AG09309 (cell line): ENCODE results near the gene FAM110D.
A peak's percentile ranks its signal among the peaks of the same experiment; 100 is the strongest.

ENCODE experiments used
- DNase-seq: peaks from one replicate; pipeline ENCODE4 v3.0.0-alpha.2; 2010; ENCODE audit warnings: low read depth
- H3K4me3 ChIP-seq: 2 replicates; pipeline ENCODE4 v1.5.1; 2011; ENCODE audit warnings: mild to moderate bottlenecking, low read depth, low read length, moderate library complexity; ENCODE audit not compliant: control insufficient read depth
- TF ChIP-seq, protein P1 (sequence below): IDR thresholded peaks from 2 replicates; pipeline ENCODE4 v1.5.1; 2011; ENCODE audit warnings: mild to moderate bottlenecking, low read depth, low read length, inconsistent platforms; ENCODE audit not compliant: insufficient read depth, control insufficient read depth; ENCODE audit errors: missing control alignments

Gene FAM110D

DNA sequence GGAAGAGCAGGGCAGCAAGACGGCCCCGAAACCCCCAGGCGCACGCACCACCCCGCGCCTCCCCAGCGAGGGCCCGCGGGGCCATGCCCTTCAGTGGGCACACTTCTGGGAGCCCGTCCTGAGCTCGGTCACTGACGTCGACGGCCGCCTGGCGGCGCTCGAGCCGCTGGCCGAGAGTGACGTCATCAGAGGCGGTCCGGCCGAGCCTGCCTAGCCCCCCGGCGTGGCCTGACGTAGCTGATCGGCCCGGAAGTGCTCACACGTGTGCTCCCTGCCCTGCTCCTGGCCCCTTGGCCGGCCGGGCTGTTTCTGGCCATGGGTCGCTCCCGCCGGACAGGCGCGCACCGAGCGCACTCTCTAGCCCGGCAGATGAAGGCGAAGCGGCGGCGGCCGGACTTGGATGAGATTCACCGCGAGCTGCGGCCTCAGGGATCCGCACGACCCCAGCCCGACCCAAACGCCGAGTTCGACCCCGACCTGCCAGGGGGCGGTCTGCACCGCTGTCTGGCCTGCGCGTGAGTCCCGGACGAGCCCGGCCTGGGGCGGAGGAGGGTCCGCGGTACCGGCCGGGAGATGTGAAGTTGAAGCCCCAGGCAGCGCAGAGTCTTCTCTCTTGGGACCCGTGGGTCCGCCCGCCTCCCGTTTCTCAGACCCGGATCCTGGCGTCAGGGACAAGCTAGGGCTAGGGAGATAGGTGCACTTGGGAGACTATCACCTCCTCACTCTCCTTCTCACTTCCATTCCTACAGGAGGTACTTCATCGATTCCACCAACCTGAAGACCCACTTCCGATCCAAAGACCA, 11.0 kb downstream of the FAM110D start, which contains the start of gene ZNF593:
TSS of gene ZNF593 (plus strand) at position 240 of the 803 bp plus-strand sequence. CDS start at position 316, 76 bp downstream.
- peak within 1 kb of the TSS; percentile 94 for H3K4me3 ChIP-seq
- TF ChIP-seq, protein P1, sequence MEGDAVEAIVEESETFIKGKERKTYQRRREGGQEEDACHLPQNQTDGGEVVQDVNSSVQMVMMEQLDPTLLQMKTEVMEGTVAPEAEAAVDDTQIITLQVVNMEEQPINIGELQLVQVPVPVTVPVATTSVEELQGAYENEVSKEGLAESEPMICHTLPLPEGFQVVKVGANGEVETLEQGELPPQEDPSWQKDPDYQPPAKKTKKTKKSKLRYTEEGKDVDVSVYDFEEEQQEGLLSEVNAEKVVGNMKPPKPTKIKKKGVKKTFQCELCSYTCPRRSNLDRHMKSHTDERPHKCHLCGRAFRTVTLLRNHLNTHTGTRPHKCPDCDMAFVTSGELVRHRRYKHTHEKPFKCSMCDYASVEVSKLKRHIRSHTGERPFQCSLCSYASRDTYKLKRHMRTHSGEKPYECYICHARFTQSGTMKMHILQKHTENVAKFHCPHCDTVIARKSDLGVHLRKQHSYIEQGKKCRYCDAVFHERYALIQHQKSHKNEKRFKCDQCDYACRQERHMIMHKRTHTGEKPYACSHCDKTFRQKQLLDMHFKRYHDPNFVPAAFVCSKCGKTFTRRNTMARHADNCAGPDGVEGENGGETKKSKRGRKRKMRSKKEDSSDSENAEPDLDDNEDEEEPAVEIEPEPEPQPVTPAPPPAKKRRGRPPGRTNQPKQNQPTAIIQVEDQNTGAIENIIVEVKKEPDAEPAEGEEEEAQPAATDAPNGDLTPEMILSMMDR = peak; percentile 82
- DNase-seq = peak; percentile 28

DNA sequence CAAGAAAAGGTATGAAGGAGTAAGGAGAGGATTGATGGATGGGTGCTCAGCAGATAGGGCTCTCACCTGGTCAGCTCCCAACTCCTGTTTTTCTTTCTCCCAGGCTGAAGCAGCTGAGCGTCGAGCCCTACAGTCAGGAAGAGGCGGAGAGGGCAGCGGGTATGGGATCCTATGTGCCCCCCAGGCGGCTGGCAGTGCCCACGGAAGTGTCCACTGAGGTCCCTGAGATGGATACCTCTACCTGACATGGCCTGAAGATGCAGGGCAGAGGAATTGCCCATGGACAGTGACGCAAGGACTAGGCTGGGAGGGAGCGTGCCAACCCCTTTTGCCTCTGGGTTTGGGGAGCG, 11.6 kb downstream of the FAM110D start:
- DNase-seq = no peak
- peak overlapping the region; percentile 94 for H3K4me3 ChIP-seq

DNA sequence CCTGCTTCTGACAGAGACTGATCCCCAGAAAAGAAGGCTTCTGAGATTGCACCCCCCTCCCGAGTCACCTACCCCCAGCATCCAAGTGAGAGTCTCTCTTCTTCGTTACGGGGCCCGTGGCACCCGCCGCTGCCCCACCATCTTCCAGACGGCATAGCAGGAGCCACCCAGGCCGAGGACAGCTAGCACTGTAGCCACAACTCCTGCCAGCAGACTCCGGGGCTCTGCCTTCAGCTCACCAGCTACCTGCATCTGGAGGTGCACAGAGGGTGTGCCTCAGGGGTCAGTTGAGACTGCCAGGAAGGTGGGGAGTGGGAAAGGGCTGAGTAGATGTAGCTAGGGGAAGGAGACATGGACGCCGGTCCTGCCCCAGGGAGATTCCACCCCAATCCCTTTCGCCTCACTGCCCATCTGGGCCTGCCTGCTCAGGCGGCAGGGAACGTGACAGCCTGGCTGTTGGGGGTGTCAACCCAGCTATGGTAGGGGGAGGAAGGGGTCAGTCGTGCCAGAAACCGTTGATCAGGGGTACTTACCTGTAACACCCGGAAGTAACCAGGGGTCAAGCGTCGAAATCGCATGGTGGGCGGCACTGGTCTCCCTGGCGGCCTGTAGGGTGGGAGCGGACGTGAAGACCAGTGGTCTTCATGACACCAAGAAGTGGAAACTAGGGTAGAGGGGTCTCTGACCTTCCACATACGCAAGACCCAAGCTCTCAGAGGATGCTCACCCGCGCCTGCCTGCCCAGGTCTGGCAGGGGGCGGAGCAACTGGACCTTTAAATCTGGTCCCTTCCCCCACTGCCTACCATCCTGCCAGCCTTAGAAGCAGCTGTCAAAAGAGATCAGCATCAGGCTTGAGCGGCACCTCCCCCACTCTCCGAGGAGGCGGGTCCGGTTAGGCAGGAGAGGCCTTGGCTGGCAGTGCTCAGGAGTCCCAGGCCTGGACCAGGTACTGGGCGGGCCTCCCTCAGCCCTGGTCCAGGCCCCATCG, 12.5 kb downstream of the FAM110D start, which contains the start of gene ZNF593OS:
TSS of gene ZNF593OS (minus strand) at position 749 of the 989 bp plus-strand sequence. CDS start at position 578, 171 bp downstream.
- DNase-seq = no peak
- TF ChIP-seq, protein P1 = no peak

More for the DNA sequence above, 11.6 kb downstream of the FAM110D start:
- TF ChIP-seq, protein P1 = no peak

DNA sequence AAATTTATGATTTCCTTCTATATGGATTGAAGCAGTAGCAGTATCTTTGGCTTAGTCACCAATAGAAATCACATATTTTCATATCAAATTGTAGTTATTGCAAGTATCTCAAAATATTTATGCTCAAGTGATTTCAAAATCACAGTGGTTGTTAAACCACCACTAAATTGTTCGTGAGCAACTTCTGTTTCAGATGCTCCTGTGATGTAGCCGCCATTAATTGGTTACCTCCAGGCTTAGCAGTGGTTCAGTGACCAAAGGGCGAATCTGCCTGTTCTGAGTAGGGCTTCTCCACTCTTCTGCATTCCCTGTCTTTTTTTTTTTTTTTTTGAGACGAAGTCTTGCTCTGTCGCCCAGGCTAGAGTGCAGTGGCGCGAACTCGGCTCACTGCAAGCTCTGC, 16.5 kb downstream of the FAM110D start:
- DNase-seq = no peak
- TF ChIP-seq, protein P1 = no peak
- no peak overlapping the region for H3K4me3 ChIP-seq

More for the DNA sequence above, 12.5 kb downstream of the FAM110D start, which contains the start of gene ZNF593OS:
- H3K4me3 ChIP-seq = peak within 1 kb of the TSS; percentile 94

DNA sequence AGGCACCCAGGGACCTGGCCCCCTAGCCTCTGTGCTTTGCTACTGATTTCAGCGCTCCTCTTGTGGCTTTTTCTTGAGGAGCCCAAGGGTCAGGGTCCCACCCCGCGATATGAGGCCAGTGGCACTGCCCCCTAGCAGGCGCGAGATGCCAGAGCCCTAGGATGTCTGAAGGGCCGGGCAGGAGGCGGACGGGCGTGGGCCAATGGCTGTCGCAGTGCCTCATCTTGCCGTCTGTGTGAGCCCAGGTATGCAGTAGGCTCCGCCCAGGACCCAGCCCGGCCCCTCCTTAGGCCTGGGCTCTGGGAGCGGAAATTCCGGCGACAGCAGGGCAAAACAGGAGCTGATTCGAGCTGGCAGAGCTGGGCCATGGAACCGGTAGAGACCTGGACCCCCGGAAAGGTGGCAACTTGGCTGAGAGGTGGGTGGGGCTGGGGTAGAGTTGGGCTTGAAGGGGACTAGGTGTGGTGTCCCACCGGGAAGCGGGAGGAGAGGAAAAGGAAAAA, 18.4 kb downstream of the FAM110D start, which contains the start of gene CNKSR1:
TSS of gene CNKSR1 (plus strand) at position 310 of the 503 bp plus-strand sequence. CDS start at position 367, 57 bp downstream.
- TF ChIP-seq, protein P1 = no peak
- no peak for DNase-seq
- no peak within 1 kb of the TSS for H3K4me3 ChIP-seq

DNA sequence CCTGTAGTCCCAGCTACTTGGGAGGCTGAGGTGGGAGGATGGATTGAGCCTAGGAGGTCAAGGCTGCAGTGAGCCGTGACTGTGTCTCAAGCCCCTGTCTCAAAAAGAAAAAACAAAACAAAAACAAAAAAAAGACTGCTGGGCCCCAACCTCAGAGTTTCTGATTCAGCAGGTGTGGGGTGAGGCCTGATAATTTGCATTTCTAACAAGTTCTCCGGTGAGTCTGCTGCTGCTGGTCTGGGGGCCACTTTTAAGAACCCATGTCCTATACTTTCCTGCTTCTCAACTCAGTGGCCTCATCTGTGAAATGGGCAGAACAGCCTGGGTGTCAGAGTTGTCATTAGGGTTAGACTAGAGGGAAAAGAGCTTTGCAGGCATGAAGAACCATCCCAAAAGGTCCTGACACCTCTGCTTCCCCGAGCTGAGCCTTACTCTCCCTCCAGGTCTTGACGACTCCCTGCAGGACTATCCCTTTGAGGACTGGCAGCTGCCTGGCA, 21.2 kb downstream of the FAM110D start:
- H3K4me3 ChIP-seq = no peak overlapping the region
- TF ChIP-seq, protein P1 = no peak
- DNase-seq = no peak
